NCI-H2107 treated with DMSO at 0.1 percent for 48 hours (cell line): ENCODE results near the gene OR1A2.
"Not testable (repeated sequence)": the region's sequence is repeated elsewhere in the genome, so short reads cannot be mapped to it uniquely, and the experiment has no call there.

Source experiments
- DNase-seq: peaks from one replicate; lab custom pipeline; 2025; ENCODE audit not compliant: unreplicated experiment; lab: John Stamatoyannopoulos, UW

Gene OR1A2, protein sequence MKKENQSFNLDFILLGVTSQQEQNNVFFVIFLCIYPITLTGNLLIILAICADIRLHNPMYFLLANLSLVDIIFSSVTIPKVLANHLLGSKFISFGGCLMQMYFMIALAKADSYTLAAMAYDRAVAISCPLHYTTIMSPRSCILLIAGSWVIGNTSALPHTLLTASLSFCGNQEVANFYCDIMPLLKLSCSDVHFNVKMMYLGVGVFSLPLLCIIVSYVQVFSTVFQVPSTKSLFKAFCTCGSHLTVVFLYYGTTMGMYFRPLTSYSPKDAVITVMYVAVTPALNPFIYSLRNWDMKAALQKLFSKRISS

DNA sequence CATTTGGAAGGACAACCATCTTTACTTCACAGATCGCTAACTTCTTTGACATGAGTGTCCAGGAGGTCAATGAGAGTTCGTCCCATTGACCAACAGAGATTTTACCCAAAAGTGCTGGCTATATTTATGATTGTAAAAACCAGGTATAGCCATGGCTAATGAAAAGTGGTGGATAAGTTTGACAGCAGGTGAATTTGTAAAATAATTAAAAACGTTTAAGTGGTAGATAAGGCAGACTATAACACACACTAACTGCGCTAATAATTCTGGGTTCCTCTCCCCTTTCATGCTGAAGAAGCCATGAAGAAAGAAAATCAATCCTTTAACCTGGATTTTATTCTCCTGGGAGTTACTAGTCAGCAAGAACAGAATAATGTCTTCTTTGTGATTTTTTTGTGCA lies at the start of gene OR1A2:
OR1A2 (plus strand) TSS at position 301 of the 400 bp plus-strand sequence; CDS start at position 301, 0 bp downstream.
- DNase-seq: no peak

DNA sequence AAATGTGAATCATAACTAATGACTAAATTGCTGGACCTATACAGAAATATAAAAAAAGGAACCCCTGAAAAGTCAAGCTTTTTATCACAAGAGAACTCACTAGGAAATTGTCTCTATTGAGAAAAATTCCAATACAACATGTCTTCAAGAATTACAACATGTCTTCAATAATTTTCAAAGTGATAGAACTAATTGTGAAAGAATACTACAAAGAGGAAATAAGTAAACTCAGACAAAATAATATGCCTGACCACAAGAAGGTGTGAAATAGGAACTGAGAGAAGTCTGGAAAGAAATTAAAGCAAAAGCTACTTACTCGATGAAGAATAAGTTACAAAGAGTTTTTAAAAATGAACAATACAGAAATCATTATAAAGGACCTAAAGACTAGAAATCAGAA lies 40.1 kb upstream of the OR1A2 start:
- DNase-seq: no peak

DNA sequence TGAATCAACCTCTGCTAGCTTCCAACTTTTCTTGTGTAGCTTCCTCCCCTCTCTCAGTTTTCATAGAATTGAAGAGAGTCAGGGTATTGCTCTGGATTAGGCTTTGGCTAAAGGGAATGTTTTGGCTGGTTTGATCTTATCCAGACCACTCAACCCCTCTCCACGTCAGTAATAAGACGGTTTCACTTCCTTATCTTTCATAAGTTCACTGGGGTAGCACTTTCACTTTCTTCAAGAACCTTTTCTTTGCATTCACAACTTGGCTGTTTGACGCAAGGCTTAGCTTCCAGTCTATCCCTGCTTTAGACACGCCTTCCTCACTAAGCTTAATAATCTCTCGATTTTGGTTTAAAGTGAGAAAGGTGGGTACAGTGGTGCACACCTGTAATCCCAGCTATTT lies 29.7 kb upstream of the OR1A2 start:
- DNase-seq: no peak

DNA sequence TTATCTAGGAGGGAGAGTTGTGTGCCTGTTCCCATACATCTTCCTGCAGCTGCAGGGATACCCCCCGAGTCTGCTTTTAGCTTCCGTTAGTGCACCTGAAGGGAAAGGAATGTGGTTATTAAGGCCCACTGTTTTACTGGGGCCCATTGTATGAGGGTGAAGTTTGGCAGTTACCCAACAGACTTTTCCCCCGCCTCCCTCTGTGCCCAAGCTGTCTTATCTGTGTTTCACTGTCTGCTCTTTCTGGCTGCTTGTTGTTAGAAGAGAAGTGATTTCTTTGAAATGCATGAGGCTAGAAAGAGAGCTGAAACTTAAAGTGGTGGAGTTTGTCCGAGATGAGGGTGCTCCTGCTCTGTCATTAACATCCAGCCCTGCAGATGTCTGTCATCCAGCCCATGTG lies 7.4 kb upstream of the OR1A2 start:
- no peak for DNase-seq

DNA sequence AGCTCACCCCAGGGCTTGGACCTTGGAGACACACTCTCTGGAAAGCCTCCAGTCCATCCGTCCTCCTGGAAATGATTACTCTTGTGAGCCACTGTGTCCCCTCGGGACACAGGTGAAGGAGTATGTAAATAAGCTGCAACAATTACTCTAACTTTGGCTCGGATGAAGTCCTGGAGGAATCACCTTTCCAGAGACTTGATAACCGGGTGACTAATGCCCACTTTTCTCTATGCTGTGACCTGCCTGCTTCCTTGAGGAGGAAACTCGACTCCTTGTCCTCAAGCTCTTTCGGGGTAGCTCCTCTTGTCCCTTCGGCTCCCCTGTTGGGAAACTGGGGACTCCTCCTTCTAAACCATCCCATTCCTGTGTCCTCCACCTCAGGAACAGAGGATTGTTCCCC lies 10.0 kb downstream of the OR1A2 start, which contains the start of gene OR1A1:
OR1A1 (plus strand) TSS at position 301 of the 400 bp plus-strand sequence. CDS start 7,954 bp downstream, outside the sequence.
- DNase-seq: no peak

DNA sequence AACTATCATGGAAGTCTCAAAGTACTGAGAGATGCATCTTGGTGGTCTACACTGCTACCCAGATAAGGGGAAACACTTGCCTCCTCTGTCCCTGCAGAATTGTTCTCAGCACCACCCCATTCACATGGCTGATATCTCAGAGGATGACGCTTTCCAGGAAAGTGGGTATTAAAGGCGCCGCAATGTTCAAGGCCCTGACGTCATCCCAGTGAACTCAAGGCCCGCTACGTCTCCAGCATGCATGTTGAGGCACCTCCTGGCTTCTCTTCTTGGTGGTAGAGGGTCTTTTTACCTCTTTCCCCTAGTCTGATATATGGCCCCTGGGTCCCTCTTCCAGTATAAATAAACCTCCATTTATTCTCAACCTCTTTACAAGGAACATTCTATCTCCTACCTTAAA lies 11.2 kb downstream of the OR1A2 start:
- no peak for DNase-seq

DNA sequence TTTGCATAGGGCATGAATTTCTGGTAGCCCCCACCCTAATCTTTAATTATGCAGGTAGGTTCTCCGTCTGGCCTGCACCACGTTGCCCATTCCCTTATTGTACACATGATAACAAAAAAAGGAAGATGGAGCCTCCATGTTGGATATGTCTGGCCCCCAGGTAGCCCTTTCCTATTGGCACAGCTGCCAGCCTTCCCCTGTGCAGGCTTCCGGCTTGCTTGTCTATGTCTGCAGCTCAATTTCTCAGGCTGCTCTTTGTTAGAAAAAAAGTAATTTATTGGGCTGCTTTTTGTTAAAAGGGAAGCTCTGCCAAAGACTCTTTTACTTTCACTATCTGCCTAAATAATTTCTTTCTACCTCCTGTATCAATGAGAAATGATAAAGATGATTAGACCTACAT lies 15.7 kb downstream of the OR1A2 start:
- no peak for DNase-seq

DNA sequence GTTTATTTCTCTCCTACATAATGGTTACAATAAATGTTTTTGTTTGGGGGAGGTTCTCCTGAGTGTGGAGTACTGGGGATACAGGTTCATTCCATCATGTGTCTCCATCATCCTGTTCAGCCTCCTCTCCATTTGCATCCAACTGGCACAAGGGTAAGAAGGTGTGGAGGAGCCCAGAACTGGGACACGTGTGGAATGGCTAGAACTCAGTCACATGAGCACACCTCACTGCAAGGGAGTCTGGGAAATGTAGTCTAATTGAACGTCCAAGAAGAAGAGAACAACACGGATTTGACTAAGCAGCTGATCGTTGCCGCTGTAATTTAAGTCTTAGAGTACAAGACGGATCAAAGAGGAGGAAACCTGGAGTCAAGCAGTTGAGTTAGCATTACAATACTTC lies 16.3 kb downstream of the OR1A2 start:
- DNase-seq: no peak

DNA sequence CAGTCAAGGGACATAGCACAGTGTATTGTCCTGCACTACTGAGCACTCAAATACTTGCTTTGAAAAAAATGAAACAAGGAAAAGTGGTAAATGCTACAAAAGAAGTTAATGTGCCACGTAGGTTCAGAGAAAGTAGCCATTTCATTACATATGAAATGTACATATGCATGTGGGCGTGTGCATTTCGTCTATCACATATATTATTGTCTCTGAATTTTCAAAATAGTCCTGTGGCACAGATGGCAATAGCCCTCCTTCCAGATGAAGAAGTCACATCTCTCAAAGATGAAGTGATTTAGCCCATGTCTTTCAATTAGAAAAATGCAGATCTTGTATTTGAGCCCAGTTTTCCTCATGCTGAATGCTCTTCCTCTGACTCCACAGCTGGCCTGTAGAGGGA lies 22.7 kb downstream of the OR1A2 start:
- not testable (repeated sequence) for DNase-seq

DNA sequence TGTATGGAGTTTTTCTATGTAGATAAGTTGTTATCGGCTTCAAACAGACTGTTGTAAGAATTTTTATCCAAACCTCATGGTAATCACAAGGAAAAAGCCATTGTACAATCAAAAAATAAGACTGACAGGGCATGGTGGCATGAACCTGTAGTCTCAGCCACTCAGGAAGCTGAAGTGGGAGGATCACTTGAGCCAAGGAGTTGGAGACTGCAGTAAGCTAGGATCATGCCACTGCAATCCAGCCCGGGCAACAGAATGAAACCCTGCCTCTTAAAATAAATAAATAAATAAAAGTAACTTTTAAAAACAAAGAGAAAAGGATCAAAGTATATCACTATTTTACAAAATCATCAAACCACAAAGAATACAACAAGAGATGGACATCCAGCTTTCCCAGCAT lies 24.5 kb downstream of the OR1A2 start:
- DNase-seq: no peak

DNA sequence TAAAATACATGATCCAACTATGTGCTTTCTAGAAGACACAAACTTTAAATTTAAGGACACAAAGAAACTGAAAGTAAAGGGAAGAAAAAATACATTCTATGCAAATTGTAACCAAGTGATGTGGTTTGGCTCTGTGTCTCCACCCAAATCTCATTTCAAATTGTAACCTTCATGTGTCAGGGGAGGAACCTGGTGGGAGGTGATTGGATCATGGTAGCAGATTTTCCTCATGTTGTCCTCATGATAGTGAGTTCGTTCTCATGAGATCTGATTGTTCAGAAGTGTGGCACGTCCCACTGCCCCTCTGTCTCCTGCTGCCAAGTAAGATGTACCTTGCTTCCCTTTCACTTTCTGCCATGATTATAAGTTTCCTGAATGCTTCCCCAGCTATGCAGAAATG lies 25.2 kb downstream of the OR1A2 start:
- no peak for DNase-seq

DNA sequence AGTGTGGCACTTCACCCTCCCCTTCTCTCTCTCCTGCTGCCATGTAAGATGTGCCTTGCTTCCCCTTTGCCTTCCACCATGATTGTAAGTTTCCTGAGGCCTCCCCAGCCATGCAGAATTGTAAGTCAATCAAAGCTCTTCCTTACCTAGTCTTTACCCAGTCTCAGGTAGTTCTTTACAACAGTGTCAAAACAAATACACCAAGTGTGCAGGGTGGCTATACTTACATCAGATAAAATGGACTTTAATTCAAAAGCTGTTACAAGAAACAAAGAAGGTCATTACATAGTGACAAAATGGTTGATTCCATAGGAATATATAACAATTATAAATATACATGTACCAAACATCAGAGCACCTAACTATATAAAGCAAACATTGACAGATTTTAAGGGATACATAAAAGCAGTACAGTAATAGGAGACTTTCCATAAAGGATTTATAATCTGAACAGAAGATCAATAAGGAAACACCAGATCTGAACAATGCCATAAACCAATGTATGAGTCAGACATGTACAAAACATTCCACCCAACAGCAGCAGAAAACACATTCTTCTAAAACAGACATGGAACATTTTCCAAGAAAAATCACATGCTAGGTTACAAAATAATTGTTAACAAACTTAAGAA lies 27.5 kb downstream of the OR1A2 start:
- DNase-seq: not testable (repeated sequence)

DNA sequence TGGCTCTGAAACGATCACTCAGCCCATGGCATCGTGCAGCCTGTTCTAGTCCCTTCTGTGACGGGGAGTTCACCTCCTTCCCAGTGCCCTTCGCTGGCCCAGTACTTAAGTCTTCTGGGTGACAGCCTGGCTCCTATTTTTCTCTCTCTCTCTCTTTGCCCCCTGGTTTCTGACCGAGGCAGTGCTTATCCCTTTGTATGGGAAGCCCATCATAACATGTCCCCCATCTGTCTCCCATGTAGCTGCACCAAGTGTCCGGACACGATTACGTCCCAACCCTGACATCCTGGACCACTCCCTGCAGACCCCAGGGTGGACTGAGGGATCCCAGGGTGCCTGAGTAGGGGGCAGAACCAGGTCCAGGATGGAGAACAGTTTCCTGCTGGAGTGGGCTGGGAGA lies 35.0 kb downstream of the OR1A2 start:
- DNase-seq: not testable (repeated sequence)

DNA sequence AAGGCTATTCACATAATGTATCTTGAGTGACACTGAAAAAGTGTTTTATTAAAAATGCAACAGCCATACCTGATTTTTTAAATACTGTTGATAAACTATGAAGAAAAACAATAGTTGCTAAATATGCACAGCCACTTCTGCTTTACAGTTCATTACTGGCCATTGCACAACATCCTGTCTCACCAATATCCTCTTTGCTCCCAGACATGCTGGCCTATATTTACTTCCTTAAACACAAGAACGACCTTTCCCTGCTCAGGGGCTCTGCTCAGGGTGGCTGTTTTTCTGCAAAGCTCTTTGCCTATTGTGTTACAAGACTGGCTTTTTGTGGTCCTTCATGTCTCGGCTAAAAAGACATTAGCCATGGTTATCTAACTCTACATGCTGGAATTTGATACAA lies 41.4 kb downstream of the OR1A2 start:
- not testable (repeated sequence) for DNase-seq

DNA sequence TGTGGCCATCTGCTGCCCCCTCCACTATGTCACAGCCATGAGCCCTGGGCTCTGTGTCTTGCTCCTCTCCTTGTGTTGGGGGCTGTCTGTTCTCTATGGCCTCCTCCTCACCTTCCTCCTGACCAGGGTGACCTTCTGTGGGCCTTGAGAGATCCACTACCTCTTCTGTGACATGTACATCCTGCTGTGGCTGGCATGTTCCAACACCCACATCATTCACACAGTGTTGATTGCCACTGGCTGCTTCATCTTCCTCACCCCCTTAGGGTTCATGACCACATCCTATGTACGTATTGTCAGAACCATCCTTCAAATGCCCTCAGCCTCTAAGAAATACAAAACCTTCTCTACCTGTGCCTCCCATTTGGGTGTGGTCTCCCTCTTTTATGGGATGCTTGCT lies 43.7 kb downstream of the OR1A2 start:
- DNase-seq: not testable (repeated sequence)

DNA sequence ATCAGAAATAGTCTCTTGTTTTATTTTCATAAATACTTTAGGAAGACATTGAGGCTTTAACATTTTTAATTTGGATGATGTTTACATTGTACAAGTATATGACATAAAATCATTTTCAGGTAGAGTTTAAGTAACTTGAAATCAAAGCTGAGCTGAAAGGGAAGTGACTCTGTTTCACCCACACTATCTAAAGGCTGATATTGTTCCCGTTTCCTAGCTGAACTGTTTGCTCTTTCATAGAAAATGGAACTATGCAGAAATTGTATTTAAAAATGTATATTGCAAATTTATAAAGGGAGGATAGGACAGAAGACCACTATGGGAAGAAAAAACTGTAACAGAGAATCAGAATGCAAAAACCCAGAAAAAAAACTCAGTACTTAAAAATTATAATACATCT lies 47.5 kb downstream of the OR1A2 start:
- not testable (repeated sequence) for DNase-seq
